ENCODE measurements around the gene SPN.
A peak's percentile ranks its signal among the peaks of the same experiment; 100 is the strongest.
"Not testable (repeated sequence)": the region's sequence is repeated elsewhere in the genome, so short reads cannot be mapped to it uniquely, and the experiment has no call there.

The SPN gene

GRCh38 chr16:29646947-29647346 lies 16.1 kb upstream of the SPN start:
- no peak for DNase-seq (ENCODE audit: low spot score)

GRCh38 chr16:29649588-29650494 lies 13.2 kb upstream of the SPN start:
- DNase-seq (ENCODE audit: low spot score): no peak

- no peak for DNase-seq (ENCODE audit: low spot score)
Observed at GRCh38 chr16:29650771-29651170, 12.3 kb upstream of the SPN start.

GRCh38 chr16:29651774-29652349 lies 11.2 kb upstream of the SPN start:
- no peak for DNase-seq (ENCODE audit: low spot score)

GRCh38 chr16:29653471-29653870 lies 9.6 kb upstream of the SPN start:
- no peak for DNase-seq (ENCODE audit: low spot score)

- not testable (repeated sequence) for DNase-seq (ENCODE audit: low spot score)
Observed at GRCh38 chr16:29653890-29654289, 9.2 kb upstream of the SPN start.

GRCh38 chr16:29656688-29657523 lies 6.1 kb upstream of the SPN start:
- DNase-seq (ENCODE audit: low spot score): no peak

- no peak for DNase-seq (ENCODE audit: low spot score)
Observed at GRCh38 chr16:29658705-29659104, 4.3 kb upstream of the SPN start.

GRCh38 chr16:29662000-29662728 lies 883 bp upstream of the SPN start:
- no peak for DNase-seq (ENCODE audit: low spot score)

- no peak for DNase-seq (ENCODE audit: low spot score)
Observed at GRCh38 chr16:29662729-29663015, 375 bp upstream of the SPN start.

- no peak for DNase-seq (ENCODE audit: low spot score)
Observed at GRCh38 chr16:29663807-29664090, 702 bp downstream of the SPN start.

- DNase-seq (ENCODE audit: low spot score): no peak
Observed at GRCh38 chr16:29664091-29664921, 1.3 kb downstream of the SPN start.

GRCh38 chr16:29665294-29666077 lies 2.4 kb downstream of the SPN start:
- DNase-seq (ENCODE audit: low spot score): no peak

GRCh38 chr16:29667322-29667610 lies 4.2 kb downstream of the SPN start:
- DNase-seq (ENCODE audit: low spot score): not testable (repeated sequence)

- DNase-seq (ENCODE audit: low spot score): no peak
Observed at GRCh38 chr16:29667755-29668154, 4.7 kb downstream of the SPN start.

GRCh38 chr16:29668267-29668666 lies 5.2 kb downstream of the SPN start:
- DNase-seq (ENCODE audit: low spot score): no peak

- DNase-seq (ENCODE audit: low spot score): no peak
Observed at GRCh38 chr16:29673501-29673900, 10.5 kb downstream of the SPN start.

GRCh38 chr16:29674188-29674587 lies 11.1 kb downstream of the SPN start:
- DNase-seq (ENCODE audit: low spot score): no peak

GRCh38 chr16:29675811-29676643 lies 13.0 kb downstream of the SPN start:
- DNase-seq (ENCODE audit: low spot score): peak; percentile 52

Data from AG08396 (cell line).